H7 (cell line): ENCODE measurements around the gene WWOX. TPM values are rescaled to one million over a fixed set of nuclear protein-coding genes. Genes with fewer than 3 reads are reported as not detected.
A peak's percentile ranks its signal among the peaks of the same experiment; 100 is the strongest.

Source experiments
- DNase-seq: peaks from one replicate; pipeline ENCODE4 v3.0.0; 2012
- H3K27me3 ChIP-seq: 2 replicates; pipeline ENCODE4 v1.6.0; 2011; ENCODE audit warnings: mild to moderate bottlenecking, low read length; ENCODE audit not compliant: control insufficient read depth, insufficient read depth
- H3K36me3 ChIP-seq: replicated peaks from 2 replicates; pipeline ENCODE4 v1.5.1; 2011; ENCODE audit warnings: low read length; ENCODE audit not compliant: control insufficient read depth, insufficient read depth
- H3K4me3 ChIP-seq: 2 replicates; pipeline ENCODE4 v1.5.1; 2011; ENCODE audit warnings: low read depth, mild to moderate bottlenecking, control low read depth, low read length, moderate library complexity; ENCODE audit not compliant: insufficient read depth
- total RNA-seq: library from RNA; depleted of rRNA; stranded (reverse); fragments of >200 nt; shearing (Covaris generic); gene quantifications from 2 replicates; pipeline ENCODE4 v1.2.3, GENCODE V29; 2014

The WWOX gene
- total RNA-seq, 1 experiment from 2014 or later = 29.2 TPM

DNA sequence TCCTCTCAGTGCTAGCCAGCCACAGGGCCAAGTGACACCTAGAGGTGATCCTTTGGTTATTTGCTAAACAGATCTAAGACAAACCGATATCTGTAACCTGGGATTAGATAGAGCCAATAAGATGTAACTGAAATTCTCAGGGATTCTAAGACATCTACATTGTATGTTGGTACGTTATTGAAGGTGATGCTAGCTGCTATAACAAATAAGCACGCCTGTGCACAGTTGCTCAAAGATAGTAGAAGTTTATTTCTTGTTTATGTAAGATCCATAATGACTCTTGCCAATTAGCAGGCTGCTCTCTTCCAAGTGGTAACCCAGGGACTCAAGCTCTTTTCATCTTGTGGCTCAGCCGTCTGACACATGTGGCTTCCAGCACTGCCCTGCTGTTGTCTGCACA lies 370.3 kb downstream of the WWOX start:
- no peak for DNase-seq
- Histone ChIP-seq H3K27me3 (no peaks in the 10 kb centered on the region), H3K36me3 (no peaks in the 10 kb centered on the region), H3K4me3 (no peak overlapping the region)

DNA sequence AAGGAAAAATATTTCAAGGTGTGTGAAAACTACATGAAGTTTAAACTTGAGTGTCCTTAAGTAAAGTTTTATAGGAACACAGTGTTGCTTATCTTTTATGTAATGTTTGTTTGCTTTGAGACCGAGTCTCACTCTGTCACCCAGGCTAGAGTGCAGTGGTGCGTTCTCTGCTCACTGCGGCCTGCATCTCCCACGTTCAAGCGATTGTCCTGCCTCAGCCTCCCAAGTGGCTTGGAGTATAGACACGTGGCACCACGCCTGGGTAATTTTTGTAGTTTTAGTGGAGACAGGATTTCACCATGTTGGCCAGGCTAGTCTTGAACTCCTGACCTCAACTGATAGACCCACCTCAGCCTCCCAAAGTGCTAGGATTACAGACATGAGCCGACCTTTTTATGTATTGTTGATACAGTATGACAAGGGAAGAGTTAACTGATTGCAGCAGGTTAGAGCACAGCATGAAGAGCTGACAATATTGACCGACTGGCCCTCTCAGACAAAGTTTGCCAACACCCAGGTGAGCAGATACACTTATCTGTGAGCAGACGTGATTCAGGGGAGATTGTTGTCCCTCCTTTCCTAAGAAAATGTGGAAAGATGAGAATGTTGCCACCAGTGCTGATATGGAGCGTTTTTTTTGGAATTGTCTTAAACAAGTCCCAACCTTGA lies 373.7 kb downstream of the WWOX start:
- H3K4me3 ChIP-seq = no peak overlapping the region
- no peak for DNase-seq

DNA sequence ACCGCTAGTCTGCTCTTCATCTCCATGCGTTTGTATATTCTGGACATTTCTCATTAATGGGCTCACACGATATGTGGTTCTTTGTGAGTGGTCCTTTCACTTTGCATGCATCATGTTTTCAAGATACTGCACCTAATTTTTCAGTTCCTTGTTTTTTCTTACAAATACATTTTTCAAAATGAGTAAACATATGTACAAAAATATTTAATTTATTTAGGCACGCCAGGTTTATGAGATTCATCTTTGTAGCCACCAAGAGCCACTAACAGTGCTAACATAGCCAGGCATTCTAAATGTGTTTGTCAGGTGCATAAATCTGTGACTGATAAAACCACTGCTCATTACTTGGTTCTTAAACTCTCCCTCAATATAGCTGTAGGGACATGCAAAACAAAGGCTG lies 375.3 kb downstream of the WWOX start:
- no peaks in the 10 kb centered on the region for H3K27me3 ChIP-seq
- no peaks in the 10 kb centered on the region for H3K36me3 ChIP-seq
- no peak for DNase-seq
- no peak overlapping the region for H3K4me3 ChIP-seq

More for the DNA sequence above, 373.7 kb downstream of the WWOX start:
- no peaks in the 10 kb centered on the region for H3K36me3 ChIP-seq
- no peaks in the 10 kb centered on the region for H3K27me3 ChIP-seq

DNA sequence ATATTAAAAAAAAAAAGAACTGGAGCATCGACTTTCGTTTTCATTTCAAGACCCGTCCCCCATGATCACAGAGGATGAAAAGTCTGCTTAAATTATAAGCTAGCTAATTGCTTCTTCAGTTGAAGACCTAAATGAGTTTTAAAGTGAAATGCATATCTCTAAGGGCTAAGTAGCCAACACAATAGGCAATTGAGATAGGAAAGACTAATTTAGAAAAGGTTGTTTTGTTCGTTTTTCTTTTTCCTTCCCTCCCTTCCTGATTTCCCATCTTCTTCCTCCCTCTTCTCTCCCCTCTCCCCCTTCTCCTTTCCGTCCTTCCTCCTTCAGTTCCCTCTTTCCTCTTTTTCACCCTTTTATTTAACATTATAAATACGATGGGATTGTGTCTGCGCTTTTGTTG lies 377.2 kb downstream of the WWOX start:
- DNase-seq = no peak
- Histone ChIP-seq H3K27me3 (no peaks in the 10 kb centered on the region), H3K4me3 (no peak overlapping the region), H3K36me3 (no peaks in the 10 kb centered on the region)

DNA sequence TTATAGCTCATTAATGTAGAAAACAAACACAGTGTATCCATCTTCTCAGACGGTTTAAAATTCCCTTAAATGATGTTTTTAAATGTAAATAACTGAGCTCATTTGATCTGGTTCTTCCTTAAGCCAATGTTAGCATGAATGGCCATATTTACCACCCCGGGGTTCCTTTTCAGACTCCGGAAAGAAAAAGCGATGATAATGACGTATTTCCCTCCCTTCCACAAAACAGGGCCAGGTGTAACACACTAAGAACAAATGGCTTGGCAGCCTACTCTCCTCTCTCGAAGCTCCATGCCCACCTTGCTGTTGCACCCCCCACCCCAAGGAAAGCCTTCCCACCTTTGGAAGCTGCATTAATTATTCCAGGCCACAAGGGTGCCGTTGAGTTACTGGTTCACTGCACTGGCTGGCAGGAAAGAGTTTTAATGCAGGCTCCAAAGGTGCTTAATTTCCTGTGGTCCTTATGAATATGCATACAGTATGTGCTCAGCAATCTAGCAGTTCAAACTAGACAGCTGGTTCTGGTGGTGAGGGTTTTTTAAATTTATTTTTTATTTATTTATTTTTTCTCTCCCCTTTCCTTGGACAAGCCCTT lies 378.9 kb downstream of the WWOX start:
- Histone ChIP-seq H3K27me3 (no peaks in the 10 kb centered on the region), H3K4me3 (no peak overlapping the region), H3K36me3 (no peaks in the 10 kb centered on the region)
- peak; percentile 37 for DNase-seq

DNA sequence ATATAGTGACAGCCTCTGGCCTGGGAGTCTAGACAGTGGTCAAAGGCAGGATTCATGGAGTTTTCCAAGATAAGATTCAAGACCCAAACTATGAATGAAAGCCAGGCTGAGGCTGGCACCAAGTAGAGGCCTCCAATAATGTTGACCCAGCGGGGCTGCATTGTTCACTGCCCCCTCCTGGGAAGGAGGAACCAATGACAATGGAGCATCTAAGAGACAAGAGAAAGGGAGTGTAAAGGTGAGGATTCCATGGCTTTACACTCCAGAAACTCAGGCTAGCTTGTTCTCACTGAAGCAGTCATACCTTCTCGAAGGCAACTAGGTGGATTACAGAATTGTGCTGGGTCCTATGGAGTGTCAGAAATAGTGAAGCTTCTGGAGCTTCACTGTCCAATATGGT lies 380.3 kb downstream of the WWOX start:
- peak; percentile 16 for DNase-seq

DNA sequence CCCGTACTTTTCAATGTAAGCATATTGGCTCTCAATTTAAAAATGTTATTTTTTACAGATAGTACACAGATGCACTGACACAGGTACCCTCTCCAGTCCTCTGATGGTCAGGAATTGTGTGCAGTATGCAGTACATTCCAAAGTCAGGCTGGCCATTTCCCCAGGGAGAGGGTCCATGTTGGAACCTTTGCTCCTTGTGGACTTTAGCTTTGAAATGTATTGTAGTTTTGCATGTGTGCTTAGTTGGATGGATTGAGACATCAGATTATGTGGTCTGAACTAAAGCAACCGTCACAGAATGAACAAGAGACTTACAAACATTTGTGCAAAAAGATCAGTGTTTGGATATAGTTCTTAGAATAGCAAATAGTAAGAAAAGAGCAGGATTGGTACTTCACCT lies 381.1 kb downstream of the WWOX start:
- DNase-seq = no peak
- H3K27me3 ChIP-seq = no peaks in the 10 kb centered on the region

More for the DNA sequence above, 380.3 kb downstream of the WWOX start:
- no peaks in the 10 kb centered on the region for H3K36me3 ChIP-seq
- H3K4me3 ChIP-seq = no peak overlapping the region
- H3K27me3 ChIP-seq = no peaks in the 10 kb centered on the region

DNA sequence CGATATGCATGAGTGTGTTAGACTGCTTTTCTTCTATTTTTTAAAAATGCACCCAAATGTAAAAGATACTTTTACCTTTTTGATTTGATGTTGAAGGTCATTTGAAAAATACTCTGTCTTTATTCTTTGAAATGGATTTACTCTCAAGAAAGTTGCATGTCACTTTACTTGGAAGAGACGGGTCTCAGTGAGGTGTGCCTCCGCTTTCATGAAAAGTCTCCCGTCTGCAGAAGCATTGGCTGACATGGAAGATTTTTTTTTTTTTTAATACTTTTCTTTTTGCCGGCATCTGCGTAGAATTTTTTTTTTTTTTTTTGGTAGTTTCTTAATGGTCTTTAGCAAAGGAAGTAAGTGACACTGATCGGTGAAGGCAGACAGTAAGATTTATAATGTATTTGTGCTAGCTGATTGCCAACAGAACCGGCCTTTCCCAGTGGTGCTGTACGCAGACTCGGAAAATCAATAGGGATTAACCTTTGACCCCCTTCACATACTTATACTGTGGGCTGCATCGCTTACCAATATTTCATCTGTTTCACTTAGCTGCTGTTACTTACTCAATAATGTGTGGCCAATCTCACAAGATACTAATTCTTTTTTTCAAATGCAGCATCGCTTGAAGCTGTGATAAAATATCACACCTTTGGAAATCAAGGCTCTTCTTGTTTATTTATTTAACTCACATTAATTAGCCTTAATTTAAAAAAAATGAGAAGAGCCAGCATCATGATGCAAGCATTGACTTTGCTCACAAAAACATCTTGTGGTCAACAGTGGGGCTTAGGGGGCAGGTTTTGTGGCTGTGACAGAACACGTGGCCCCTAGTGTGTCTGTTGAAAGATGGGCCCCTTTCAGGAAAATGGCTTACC lies 383.9 kb downstream of the WWOX start:
- Histone ChIP-seq H3K36me3 (no peaks in the 10 kb centered on the region), H3K27me3 (no peaks in the 10 kb centered on the region), H3K4me3 (no peak overlapping the region)
- DNase-seq = no peak

More for the DNA sequence above, 381.1 kb downstream of the WWOX start:
- Histone ChIP-seq H3K36me3 (no peaks in the 10 kb centered on the region), H3K4me3 (no peak overlapping the region)

DNA sequence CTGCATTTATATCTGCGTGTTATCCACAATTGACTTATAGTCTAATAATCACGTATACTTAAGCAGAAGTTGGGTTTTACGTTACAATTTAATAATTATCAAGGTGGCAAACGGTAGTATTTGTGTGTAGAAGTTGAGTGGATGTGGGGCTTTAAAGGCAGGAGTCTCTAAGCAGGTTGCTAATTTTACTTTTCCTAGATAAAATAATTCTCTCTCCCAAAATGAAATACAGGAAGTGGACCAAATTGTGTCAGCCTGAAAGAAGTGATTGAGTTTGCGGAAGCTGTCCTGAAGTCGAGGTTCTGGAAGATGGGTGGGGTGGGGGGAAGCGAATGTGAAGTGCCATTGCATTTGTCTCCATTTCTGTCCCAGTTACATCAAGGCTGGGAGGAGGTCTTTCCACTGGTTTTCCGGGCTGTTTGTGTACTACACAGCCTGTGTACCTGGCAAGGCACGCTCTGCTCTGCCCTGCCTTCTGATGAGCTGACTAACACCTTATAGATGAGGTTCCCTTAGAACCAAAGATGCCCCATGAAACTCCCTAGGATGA lies 385.1 kb downstream of the WWOX start:
- Histone ChIP-seq H3K36me3 (no peaks in the 10 kb centered on the region), H3K27me3 (no peaks in the 10 kb centered on the region), H3K4me3 (no peak overlapping the region)
- no peak for DNase-seq

DNA sequence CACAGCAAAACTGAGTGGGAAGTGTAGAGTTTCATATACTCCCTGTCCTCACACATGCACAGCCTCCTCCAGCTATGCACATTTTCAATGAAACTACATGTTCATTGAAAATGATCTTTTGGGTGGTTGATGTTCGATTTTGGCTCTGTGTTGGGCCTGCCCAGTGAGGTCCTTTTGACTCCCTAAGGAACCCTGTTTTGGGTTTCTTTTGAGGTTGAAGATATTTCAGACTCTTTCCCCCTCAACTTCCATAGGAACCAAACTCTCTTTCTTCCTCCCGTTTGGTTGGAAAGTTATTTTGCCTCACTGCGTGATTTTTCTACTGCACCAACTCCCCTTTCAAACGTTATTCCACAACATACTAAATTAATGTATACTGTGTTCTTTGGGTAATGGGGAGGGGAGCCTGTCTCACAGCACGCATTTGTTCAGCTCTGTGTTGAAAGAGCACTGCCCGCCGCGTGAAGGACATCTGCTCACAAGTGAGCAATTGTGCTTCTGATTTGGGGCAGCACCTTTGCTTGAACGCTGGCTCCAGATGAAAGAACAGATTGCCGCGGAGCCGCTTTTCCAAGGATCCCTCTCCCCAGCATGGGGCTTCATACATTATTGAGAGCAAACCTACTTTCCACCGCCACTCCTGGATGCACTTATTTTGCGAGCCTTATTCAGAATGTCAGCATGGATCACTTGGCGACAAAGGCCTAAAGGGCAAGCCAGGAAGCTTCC lies 385.9 kb downstream of the WWOX start:
- Histone ChIP-seq H3K27me3 (no peaks in the 10 kb centered on the region), H3K4me3 (no peak overlapping the region), H3K36me3 (no peaks in the 10 kb centered on the region)
- no peak for DNase-seq

DNA sequence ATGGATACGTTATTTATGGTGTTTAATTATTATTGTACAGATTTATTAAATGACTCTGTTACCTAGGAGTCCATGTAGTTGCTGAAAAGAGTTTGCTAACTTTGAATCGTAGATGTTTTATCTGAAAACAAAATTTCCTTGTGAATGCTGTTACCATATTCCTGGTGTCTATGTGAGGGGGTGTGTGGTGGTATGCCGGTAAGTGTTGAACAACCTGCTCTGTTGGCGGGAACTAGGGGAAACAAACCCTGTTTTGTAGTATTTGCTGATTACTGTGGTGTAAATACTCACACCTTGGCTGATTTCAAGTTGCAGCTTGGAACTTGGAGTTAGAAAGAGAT lies 386.4 kb downstream of the WWOX start:
- Histone ChIP-seq H3K4me3 (no peak overlapping the region), H3K27me3 (no peaks in the 10 kb centered on the region), H3K36me3 (no peaks in the 10 kb centered on the region)
- DNase-seq = no peak

DNA sequence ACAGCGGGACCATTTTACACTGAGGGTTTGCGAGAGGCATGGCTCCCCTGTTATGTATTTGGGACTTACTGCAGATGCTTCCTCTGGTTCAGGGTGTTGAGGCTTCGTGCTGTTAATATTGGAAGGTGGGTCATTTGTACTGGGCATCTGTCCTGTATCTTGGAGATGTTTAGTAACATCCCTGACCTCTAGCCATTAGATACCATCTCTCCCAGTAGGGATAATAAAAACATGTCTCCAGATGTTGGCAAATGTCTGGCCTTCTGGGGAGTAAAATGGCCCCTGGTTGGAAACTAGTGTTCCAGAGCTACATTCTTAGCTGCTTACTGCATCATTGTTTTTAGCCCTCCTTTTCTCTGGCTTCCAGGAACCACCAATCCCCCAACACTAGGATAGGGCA lies 388.0 kb downstream of the WWOX start:
- H3K36me3 ChIP-seq = no peaks in the 10 kb centered on the region
- H3K4me3 ChIP-seq = no peak overlapping the region
- no peaks in the 10 kb centered on the region for H3K27me3 ChIP-seq
- DNase-seq = no peak

DNA sequence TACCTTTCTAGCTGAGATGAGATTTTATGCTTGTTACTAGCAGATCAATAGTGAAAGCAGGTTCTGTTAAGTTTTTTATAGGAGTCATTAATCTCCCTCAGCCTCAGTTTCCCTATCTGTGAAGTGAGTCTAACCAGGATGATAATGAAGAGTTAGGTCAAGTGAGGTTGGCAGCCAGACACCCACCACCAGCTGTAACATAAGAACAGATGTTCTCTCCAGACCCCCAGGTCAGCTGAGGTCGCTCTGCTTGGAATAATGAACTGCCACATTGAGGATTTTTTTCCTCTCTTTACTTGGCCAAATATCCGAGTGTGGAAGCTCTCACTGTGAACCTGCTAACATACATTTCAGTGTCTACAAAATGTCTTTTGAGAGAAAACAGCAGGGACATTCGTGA lies 389.6 kb downstream of the WWOX start:
- no peaks in the 10 kb centered on the region for H3K36me3 ChIP-seq

DNA sequence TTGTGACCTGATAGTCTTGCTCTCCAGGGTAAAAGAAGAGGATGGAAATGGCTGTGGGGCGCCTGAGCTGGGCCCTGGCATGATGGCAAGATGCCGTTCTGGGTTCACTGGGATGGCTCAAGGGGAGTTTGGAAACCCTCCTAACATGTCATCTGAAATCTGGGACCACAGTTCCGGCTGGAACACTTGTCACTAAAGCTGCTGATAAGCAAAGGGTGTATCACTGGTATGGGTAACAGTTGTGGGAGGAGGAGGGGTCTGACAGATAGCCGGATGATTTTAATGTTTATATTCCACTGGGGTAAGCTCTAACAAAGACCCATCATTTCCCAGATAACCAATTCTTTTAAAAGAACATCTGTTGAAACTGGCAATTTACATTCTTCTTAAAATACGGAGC lies 390.2 kb downstream of the WWOX start:
- Histone ChIP-seq H3K4me3 (no peak overlapping the region), H3K27me3 (no peaks in the 10 kb centered on the region), H3K36me3 (no peaks in the 10 kb centered on the region)
- no peak for DNase-seq

More for the DNA sequence above, 389.6 kb downstream of the WWOX start:
- DNase-seq = no peak
- H3K4me3 ChIP-seq = no peak overlapping the region
- H3K27me3 ChIP-seq = no peaks in the 10 kb centered on the region
